Kidney epithelial cell (primary cell): Measurements from ENCODE around the gene DVL1. TPM values are rescaled to one million over a fixed set of nuclear protein-coding genes. Genes with fewer than 3 reads are reported as not detected.

Source experiments
- DNase-seq: peaks from one replicate; pipeline ENCODE4 v3.0.0-alpha.2; 2010; ENCODE audit warnings: low read depth
- H3K27me3 ChIP-seq: 2 replicates; pipeline ENCODE4 v1.6.0; 2011; ENCODE audit warnings: low read length; ENCODE audit not compliant: control insufficient read depth, insufficient read depth
- H3K36me3 ChIP-seq: 2 replicates; pipeline ENCODE4 v1.5.1; 2011; ENCODE audit warnings: low read length; ENCODE audit not compliant: control insufficient read depth, insufficient read depth
- H3K4me3 ChIP-seq: 2 replicates; pipeline ENCODE4 v1.5.1; 2011; ENCODE audit warnings: low read depth, mild to moderate bottlenecking, control low read depth, low read length
- total RNA-seq: library from RNA; depleted of rRNA; stranded (reverse); fragments of >200 nt; gene quantifications from 2 replicates; pipeline ENCODE4 v1.2.3, GENCODE V29; 2015
- TF ChIP-seq, protein P1 (sequence below): IDR thresholded peaks from 2 replicates; pipeline ENCODE4 v1.5.1; 2011; ENCODE audit warnings: mild to moderate bottlenecking, moderate library complexity, low read length, control low read depth, inconsistent platforms; ENCODE audit not compliant: insufficient read depth, poor library complexity, severe bottlenecking

The DVL1 gene
- total RNA-seq, 1 donor from 2014 or later = 87.3 TPM

GRCh38 chr1:1329304-1330210, 19.7 kb downstream of the DVL1 start:
- Histone ChIP-seq H3K4me3 (no peak overlapping the region), H3K27me3 (peaks cover 2% of the 10 kb centered on the region), H3K36me3 (no peaks in the 10 kb centered on the region)
- no peak for DNase-seq
- TF ChIP-seq, protein P1, sequence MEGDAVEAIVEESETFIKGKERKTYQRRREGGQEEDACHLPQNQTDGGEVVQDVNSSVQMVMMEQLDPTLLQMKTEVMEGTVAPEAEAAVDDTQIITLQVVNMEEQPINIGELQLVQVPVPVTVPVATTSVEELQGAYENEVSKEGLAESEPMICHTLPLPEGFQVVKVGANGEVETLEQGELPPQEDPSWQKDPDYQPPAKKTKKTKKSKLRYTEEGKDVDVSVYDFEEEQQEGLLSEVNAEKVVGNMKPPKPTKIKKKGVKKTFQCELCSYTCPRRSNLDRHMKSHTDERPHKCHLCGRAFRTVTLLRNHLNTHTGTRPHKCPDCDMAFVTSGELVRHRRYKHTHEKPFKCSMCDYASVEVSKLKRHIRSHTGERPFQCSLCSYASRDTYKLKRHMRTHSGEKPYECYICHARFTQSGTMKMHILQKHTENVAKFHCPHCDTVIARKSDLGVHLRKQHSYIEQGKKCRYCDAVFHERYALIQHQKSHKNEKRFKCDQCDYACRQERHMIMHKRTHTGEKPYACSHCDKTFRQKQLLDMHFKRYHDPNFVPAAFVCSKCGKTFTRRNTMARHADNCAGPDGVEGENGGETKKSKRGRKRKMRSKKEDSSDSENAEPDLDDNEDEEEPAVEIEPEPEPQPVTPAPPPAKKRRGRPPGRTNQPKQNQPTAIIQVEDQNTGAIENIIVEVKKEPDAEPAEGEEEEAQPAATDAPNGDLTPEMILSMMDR = no peak

GRCh38 chr1:1328254-1328653, 21.0 kb downstream of the DVL1 start:
- peaks cover 2% of the 10 kb centered on the region for H3K27me3 ChIP-seq
- TF ChIP-seq, protein P1 = no peak
- H3K4me3 ChIP-seq = no peak overlapping the region
- H3K36me3 ChIP-seq = no peaks in the 10 kb centered on the region
- DNase-seq = no peak

DNA sequence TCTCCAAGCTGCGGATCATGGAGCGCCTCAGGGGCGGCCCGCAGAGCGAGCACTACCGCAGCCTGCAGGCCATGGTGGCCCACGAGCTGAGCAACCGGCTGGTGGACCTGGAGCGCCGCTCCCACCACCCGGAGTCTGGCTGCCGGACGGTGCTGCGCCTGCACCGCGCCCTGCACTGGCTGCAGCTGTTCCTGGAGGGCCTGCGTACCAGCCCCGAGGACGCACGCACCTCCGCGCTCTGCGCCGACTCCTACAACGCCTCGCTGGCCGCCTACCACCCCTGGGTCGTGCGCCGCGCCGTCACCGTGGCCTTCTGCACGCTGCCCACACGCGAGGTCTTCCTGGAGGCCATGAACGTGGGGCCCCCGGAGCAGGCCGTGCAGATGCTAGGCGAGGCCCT, 21.9 kb downstream of the DVL1 start:
- TF ChIP-seq, protein P1 = no peak
- Histone ChIP-seq H3K36me3 (no peaks in the 10 kb centered on the region), H3K27me3 (peaks cover 2% of the 10 kb centered on the region), H3K4me3 (no peak overlapping the region)
- no peak for DNase-seq

DNA sequence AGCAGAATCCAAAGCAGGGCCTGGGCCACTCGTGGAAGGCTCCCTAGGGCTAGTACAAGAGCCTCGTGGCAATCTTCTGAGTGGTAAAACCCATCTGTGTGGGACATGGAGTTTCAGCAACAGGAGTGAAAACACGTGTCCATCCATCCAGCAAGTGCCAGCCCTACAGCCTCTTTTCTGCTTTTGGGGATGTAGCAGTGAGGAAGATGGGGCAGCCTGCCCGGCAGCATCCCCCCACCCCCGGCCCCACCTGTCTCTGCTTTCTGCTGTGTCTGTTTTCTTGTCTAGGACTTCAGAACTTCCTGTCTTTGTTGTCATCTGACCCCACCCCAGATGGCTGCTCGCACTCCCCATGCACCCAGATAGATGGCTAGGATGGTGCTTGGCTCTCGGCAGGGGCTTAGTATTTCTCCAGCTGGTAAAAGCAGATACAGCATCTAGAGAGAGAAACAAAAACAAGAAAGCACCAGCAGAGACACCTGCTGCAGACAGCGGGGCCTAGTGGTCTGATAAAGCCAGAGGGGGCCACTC, 23.1 kb downstream of the DVL1 start:
- Histone ChIP-seq H3K27me3 (peaks cover 2% of the 10 kb centered on the region), H3K4me3 (no peak overlapping the region), H3K36me3 (no peaks in the 10 kb centered on the region)
- TF ChIP-seq, protein P1 = no peak
- no peak for DNase-seq

GRCh38 chr1:1325288-1326074, 23.7 kb downstream of the DVL1 start:
- DNase-seq = no peak
- TF ChIP-seq, protein P1 = no peak
- H3K36me3 ChIP-seq = no peaks in the 10 kb centered on the region
- H3K4me3 ChIP-seq = peak overlapping the region; percentile 98
- no peaks in the 10 kb centered on the region for H3K27me3 ChIP-seq
